Measurements from ENCODE around the gene PRKAG2. TPM values are rescaled to one million over a fixed set of nuclear protein-coding genes. Genes with fewer than 3 reads are reported as not detected.

The PRKAG2 gene
- polyA plus RNA-seq, 2 donors: 9.0 to 11.2 TPM

- Histone ChIP-seq H3K27me3 (ENCODE audit: control insufficient read depth in 1 of 2, insufficient read depth in 2 of 2, low read length in 2 of 2) (no peaks in the 10 kb centered on the region), H3K27ac (ENCODE audit: low read depth in 2 of 2, low read length in 1 of 2) (no peak overlapping the region), H3K4me1 (ENCODE audit: control insufficient read depth in 2 of 2, insufficient read depth in 2 of 2, low read length in 1 of 2) (peaks cover 0 to 3% of the 10 kb centered on the region in 2 donors), H3K36me3 (ENCODE audit: control insufficient read depth in 2 of 2, insufficient read depth in 2 of 2, low read length in 1 of 2) (no peaks in the 10 kb centered on the region), H3K9me3 (ENCODE audit: control insufficient read depth in 2 of 2, insufficient read depth in 1 of 2, low read depth in 1 of 2, low read length in 1 of 2) (peaks cover 2% of the 10 kb centered on the region in 2 donors), H3K4me3 (ENCODE audit: low read depth in 1 of 2, low read length in 2 of 2) (no peak overlapping the region)
- WGBS, 2 donors: 81 to 87% methylated on average over 5 of the region's 5 CpGs
These were observed 24.9 kb upstream of the PRKAG2 start for GRCh38 chr7:151901828-151902227.

GRCh38 chr7:151900986-151901621 lies 24.2 kb upstream of the PRKAG2 start:
- 76 to 79% methylated on average over 17 of the region's 17 CpGs for WGBS, 2 donors

GRCh38 chr7:151900591-151900985 lies 23.7 kb upstream of the PRKAG2 start:
- Histone ChIP-seq H3K4me3 (ENCODE audit: low read depth in 1 of 2, low read length in 2 of 2) (no peak overlapping the region), H3K9me3 (ENCODE audit: control insufficient read depth in 2 of 2, insufficient read depth in 1 of 2, low read depth in 1 of 2, low read length in 1 of 2) (peaks cover 2% of the 10 kb centered on the region in 2 donors), H3K4me1 (ENCODE audit: control insufficient read depth in 2 of 2, insufficient read depth in 2 of 2, low read length in 1 of 2) (peaks cover 4 to 7% of the 10 kb centered on the region in 2 donors), H3K27ac (ENCODE audit: low read depth in 2 of 2, low read length in 1 of 2) (no peak overlapping the region), H3K36me3 (ENCODE audit: control insufficient read depth in 2 of 2, insufficient read depth in 2 of 2, low read length in 1 of 2) (no peaks in the 10 kb centered on the region), H3K27me3 (ENCODE audit: control insufficient read depth in 1 of 2, insufficient read depth in 2 of 2, low read length in 2 of 2) (no peaks in the 10 kb centered on the region)
- WGBS, 2 donors: 74 to 81% methylated on average over 5 of the region's 5 CpGs

More at GRCh38 chr7:151900986-151901621, 24.2 kb upstream of the PRKAG2 start:
- H3K4me1 ChIP-seq (ENCODE audit: control insufficient read depth in 2 of 2, insufficient read depth in 2 of 2, low read length in 1 of 2): peaks cover 0 to 4% of the 10 kb centered on the region in 2 donors
- no peaks in the 10 kb centered on the region for H3K36me3 ChIP-seq (ENCODE audit: control insufficient read depth in 2 of 2, insufficient read depth in 2 of 2, low read length in 1 of 2)
- no peaks in the 10 kb centered on the region for H3K27me3 ChIP-seq (ENCODE audit: control insufficient read depth in 1 of 2, insufficient read depth in 2 of 2, low read length in 2 of 2)
- no peak overlapping the region for H3K4me3 ChIP-seq (ENCODE audit: low read depth in 1 of 2, low read length in 2 of 2)
- H3K27ac ChIP-seq (ENCODE audit: low read depth in 2 of 2, low read length in 1 of 2): no peak overlapping the region
- H3K9me3 ChIP-seq (ENCODE audit: control insufficient read depth in 2 of 2, insufficient read depth in 1 of 2, low read depth in 1 of 2, low read length in 1 of 2): peaks cover 2% of the 10 kb centered on the region in 2 donors

- WGBS, 2 donors: 87 to 88% methylated on average over 18 of the region's 18 CpGs
- Histone ChIP-seq H3K27me3 (ENCODE audit: control insufficient read depth in 1 of 2, insufficient read depth in 2 of 2, low read length in 2 of 2) (no peaks in the 10 kb centered on the region), H3K9me3 (ENCODE audit: control insufficient read depth in 2 of 2, insufficient read depth in 1 of 2, low read depth in 1 of 2, low read length in 1 of 2) (peaks cover 2% of the 10 kb centered on the region in 2 donors), H3K4me3 (ENCODE audit: low read depth in 1 of 2, low read length in 2 of 2) (no peak overlapping the region), H3K36me3 (ENCODE audit: control insufficient read depth in 2 of 2, insufficient read depth in 2 of 2, low read length in 1 of 2) (no peaks in the 10 kb centered on the region), H3K27ac (ENCODE audit: low read depth in 2 of 2, low read length in 1 of 2) (no peak overlapping the region), H3K4me1 (ENCODE audit: control insufficient read depth in 2 of 2, insufficient read depth in 2 of 2, low read length in 1 of 2) (peaks cover 4 to 10% of the 10 kb centered on the region in 2 donors)
These were observed 22.8 kb upstream of the PRKAG2 start for GRCh38 chr7:151899513-151900360.

GRCh38 chr7:151897951-151898686 lies 21.2 kb upstream of the PRKAG2 start:
- H3K36me3 ChIP-seq (ENCODE audit: control insufficient read depth in 2 of 2, insufficient read depth in 2 of 2, low read length in 1 of 2): no peaks in the 10 kb centered on the region
- H3K4me3 ChIP-seq (ENCODE audit: low read depth in 1 of 2, low read length in 2 of 2): no peak overlapping the region
- H3K4me1 ChIP-seq (ENCODE audit: control insufficient read depth in 2 of 2, insufficient read depth in 2 of 2, low read length in 1 of 2): peaks cover 4 to 10% of the 10 kb centered on the region in 2 donors
- H3K9me3 ChIP-seq (ENCODE audit: control insufficient read depth in 2 of 2, insufficient read depth in 1 of 2, low read depth in 1 of 2, low read length in 1 of 2): no peaks in the 10 kb centered on the region
- H3K27me3 ChIP-seq (ENCODE audit: control insufficient read depth in 1 of 2, insufficient read depth in 2 of 2, low read length in 2 of 2): no peaks in the 10 kb centered on the region
- no peak overlapping the region for H3K27ac ChIP-seq (ENCODE audit: low read depth in 2 of 2, low read length in 1 of 2)
- 87 to 90% methylated on average over 18 of the region's 18 CpGs for WGBS, 2 donors

GRCh38 chr7:151897161-151897731 lies 20.3 kb upstream of the PRKAG2 start:
- H3K4me1 ChIP-seq (ENCODE audit: control insufficient read depth in 2 of 2, insufficient read depth in 2 of 2, low read length in 1 of 2): peaks cover 4 to 10% of the 10 kb centered on the region in 2 donors

GRCh38 chr7:151896486-151896885 lies 19.6 kb upstream of the PRKAG2 start:
- WGBS, 2 donors: 80 to 82% methylated on average over 7 of the region's 7 CpGs
- Histone ChIP-seq H3K4me3 (ENCODE audit: low read depth in 1 of 2, low read length in 2 of 2) (no peak overlapping the region), H3K4me1 (ENCODE audit: control insufficient read depth in 2 of 2, insufficient read depth in 2 of 2, low read length in 1 of 2) (peaks cover 4 to 10% of the 10 kb centered on the region in 2 donors), H3K27me3 (ENCODE audit: control insufficient read depth in 1 of 2, insufficient read depth in 2 of 2, low read length in 2 of 2) (no peaks in the 10 kb centered on the region), H3K9me3 (ENCODE audit: control insufficient read depth in 2 of 2, insufficient read depth in 1 of 2, low read depth in 1 of 2, low read length in 1 of 2) (no peaks in the 10 kb centered on the region), H3K27ac (ENCODE audit: low read depth in 2 of 2, low read length in 1 of 2) (no peak overlapping the region), H3K36me3 (ENCODE audit: control insufficient read depth in 2 of 2, insufficient read depth in 2 of 2, low read length in 1 of 2) (no peaks in the 10 kb centered on the region)

More at GRCh38 chr7:151897161-151897731, 20.3 kb upstream of the PRKAG2 start:
- no peak overlapping the region for H3K27ac ChIP-seq (ENCODE audit: low read depth in 2 of 2, low read length in 1 of 2)
- no peaks in the 10 kb centered on the region for H3K27me3 ChIP-seq (ENCODE audit: control insufficient read depth in 1 of 2, insufficient read depth in 2 of 2, low read length in 2 of 2)
- H3K36me3 ChIP-seq (ENCODE audit: control insufficient read depth in 2 of 2, insufficient read depth in 2 of 2, low read length in 1 of 2): no peaks in the 10 kb centered on the region
- no peaks in the 10 kb centered on the region for H3K9me3 ChIP-seq (ENCODE audit: control insufficient read depth in 2 of 2, insufficient read depth in 1 of 2, low read depth in 1 of 2, low read length in 1 of 2)
- H3K4me3 ChIP-seq (ENCODE audit: low read depth in 1 of 2, low read length in 2 of 2): no peak overlapping the region
- WGBS, 2 donors: 27% methylated on average over 16 of the region's 16 CpGs

GRCh38 chr7:151896086-151896485 lies 19.2 kb upstream of the PRKAG2 start:
- WGBS, 2 donors: 83 to 86% methylated on average over 4 of the region's 4 CpGs
- Histone ChIP-seq H3K4me1 (ENCODE audit: control insufficient read depth in 2 of 2, insufficient read depth in 2 of 2, low read length in 1 of 2) (peaks cover 4 to 10% of the 10 kb centered on the region in 2 donors), H3K4me3 (ENCODE audit: low read depth in 1 of 2, low read length in 2 of 2) (no peak overlapping the region), H3K27me3 (ENCODE audit: control insufficient read depth in 1 of 2, insufficient read depth in 2 of 2, low read length in 2 of 2) (no peaks in the 10 kb centered on the region), H3K36me3 (ENCODE audit: control insufficient read depth in 2 of 2, insufficient read depth in 2 of 2, low read length in 1 of 2) (no peaks in the 10 kb centered on the region), H3K27ac (ENCODE audit: low read depth in 2 of 2, low read length in 1 of 2) (peak overlapping the region in 1 of 2 donors; percentile 6), H3K9me3 (ENCODE audit: control insufficient read depth in 2 of 2, insufficient read depth in 1 of 2, low read depth in 1 of 2, low read length in 1 of 2) (no peaks in the 10 kb centered on the region)

- H3K36me3 ChIP-seq (ENCODE audit: control insufficient read depth in 2 of 2, insufficient read depth in 2 of 2, low read length in 1 of 2): no peaks in the 10 kb centered on the region
- H3K9me3 ChIP-seq (ENCODE audit: control insufficient read depth in 2 of 2, insufficient read depth in 1 of 2, low read depth in 1 of 2, low read length in 1 of 2): no peaks in the 10 kb centered on the region
- 59 to 70% methylated on average over 10 of the region's 10 CpGs for WGBS, 2 donors
- H3K4me3 ChIP-seq (ENCODE audit: low read depth in 1 of 2, low read length in 2 of 2): no peak overlapping the region
- no peaks in the 10 kb centered on the region for H3K27me3 ChIP-seq (ENCODE audit: control insufficient read depth in 1 of 2, insufficient read depth in 2 of 2, low read length in 2 of 2)
- peaks cover 4 to 10% of the 10 kb centered on the region in 2 donors for H3K4me1 ChIP-seq (ENCODE audit: control insufficient read depth in 2 of 2, insufficient read depth in 2 of 2, low read length in 1 of 2)
- H3K27ac ChIP-seq (ENCODE audit: low read depth in 2 of 2, low read length in 1 of 2): peak overlapping the region; percentile 6 to 69
These were observed 18.7 kb upstream of the PRKAG2 start for GRCh38 chr7:151895631-151896031.
